GM15510 (cell line): Measurements from ENCODE around the gene NPAS2.
A peak's percentile ranks its signal among the peaks of the same experiment; 100 is the strongest.

Experiments
- POLR2A ChIP-seq: IDR thresholded peaks from 3 replicates; pipeline ENCODE4 v1.6.1; 2011; ENCODE audit warnings: borderline replicate concordance; ENCODE audit not compliant: insufficient read length; ENCODE audit errors: extremely low read depth

NPAS2 gene

GRCh38 chr2:100990650-100991403 is 170.9 kb downstream of the NPAS2 start:
- no peak for TF ChIP-seq POLR2A

GRCh38 chr2:100991404-100991773 is 171.4 kb downstream of the NPAS2 start:
- TF ChIP-seq POLR2A = no peak

- TF ChIP-seq POLR2A = no peak
Measured at GRCh38 chr2:100992262-100992661, 172.3 kb downstream of the NPAS2 start.

DNA sequence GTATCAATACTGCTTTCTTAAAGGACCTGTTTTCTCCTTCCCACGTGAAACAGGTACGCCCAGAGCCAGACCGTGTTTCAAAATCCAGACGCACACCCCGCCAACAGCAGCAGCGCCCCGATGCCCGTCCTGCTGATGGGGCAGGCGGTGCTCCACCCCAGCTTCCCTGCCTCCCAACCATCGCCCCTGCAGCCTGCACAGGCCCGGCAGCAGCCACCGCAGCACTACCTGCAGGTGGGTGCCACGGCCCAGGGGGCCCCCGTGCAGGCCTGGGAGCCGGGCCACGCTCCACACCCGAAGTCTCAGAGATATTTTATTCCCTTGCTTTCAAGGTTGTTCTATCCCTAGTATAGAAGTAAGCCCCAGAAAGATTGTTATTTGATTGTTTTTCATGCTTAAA is 173.4 kb downstream of the NPAS2 start:
- no peak for TF ChIP-seq POLR2A

- TF ChIP-seq POLR2A = no peak
Measured at GRCh38 chr2:100995309-100996075, 175.6 kb downstream of the NPAS2 start.

- TF ChIP-seq POLR2A = no peak
Measured at GRCh38 chr2:100997509-100998234, 177.7 kb downstream of the NPAS2 start.

- TF ChIP-seq POLR2A = no peak
Measured at GRCh38 chr2:100998235-100998573, 178.3 kb downstream of the NPAS2 start.

GRCh38 chr2:100999995-101000394 is 180.1 kb downstream of the NPAS2 start:
- no peak for TF ChIP-seq POLR2A

DNA sequence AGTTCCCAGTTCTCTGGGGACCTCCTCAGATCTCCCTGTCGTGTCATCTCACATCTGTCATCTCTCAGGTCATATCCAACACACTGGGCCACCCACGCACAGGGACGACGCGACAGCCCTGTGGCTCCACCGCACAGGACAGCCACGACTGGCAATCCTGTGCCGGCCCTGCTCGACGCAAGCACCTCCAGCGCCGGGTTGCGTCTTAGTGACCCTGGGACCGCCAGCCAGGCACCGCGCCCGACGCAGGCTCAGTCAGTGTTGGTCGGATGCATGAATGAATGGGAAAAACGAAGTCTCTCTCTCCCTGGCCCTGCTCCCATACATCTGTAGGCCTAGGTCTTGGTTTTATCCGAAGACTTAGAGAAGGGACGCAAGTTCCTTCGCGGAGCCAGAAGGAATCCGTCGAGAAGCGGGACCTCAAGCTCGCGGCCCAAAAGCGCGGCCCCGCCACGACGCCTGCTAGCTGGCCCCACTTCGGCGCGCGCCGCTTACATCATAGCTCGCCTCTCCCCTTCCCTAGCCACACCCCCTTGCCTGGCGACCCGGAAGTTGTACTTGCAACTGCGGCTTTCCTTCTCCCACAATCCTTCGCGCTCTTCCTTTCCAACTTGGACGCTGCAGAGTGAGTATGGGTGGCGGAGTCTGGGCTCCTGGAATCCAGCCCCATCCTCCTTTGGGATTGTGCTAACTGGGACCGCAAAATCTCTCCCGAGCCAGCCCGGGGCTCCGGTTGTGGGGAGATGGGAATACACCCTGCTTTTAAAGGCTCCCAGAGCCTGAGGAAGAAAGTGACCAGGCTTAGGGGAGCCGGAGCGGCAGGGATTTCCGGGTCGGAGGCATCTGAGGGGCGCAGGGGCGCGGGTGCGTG is 182.0 kb downstream of the NPAS2 start, which contains the start of gene RPL31:
RPL31 (plus strand) TSS at position 599 of the 871 bp plus-strand sequence. CDS start 413 bp downstream, outside the sequence.
- TF ChIP-seq POLR2A = peak; percentile 98

DNA sequence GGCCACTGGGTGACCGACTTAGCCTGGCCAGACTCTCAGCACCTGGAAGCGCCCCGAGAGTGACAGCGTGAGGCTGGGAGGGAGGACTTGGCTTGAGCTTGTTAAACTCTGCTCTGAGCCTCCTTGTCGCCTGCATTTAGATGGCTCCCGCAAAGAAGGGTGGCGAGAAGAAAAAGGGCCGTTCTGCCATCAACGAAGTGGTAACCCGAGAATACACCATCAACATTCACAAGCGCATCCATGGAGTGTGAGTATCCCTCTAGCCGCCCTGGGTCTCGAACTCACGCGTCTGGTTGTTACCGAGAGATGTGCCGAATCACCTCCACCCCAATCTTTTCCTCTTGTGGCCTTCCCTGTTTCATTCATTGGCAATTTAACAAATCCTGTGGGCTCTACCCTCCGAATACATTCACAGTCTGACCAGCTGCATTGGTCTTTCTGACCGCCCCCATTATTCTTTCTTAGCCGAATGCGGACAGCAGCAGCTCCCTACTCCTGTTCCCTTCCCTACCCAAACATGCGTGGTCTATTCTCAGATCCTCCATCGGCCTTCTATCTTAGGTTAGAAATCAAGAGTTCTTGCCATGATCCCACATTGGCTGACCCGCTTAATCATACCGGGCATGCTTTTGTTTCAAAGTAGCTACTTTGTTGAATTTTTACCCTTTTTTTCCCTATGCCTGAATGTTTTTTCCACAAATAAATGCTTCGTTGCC is 182.8 kb downstream of the NPAS2 start:
- TF ChIP-seq POLR2A = no peak

DNA sequence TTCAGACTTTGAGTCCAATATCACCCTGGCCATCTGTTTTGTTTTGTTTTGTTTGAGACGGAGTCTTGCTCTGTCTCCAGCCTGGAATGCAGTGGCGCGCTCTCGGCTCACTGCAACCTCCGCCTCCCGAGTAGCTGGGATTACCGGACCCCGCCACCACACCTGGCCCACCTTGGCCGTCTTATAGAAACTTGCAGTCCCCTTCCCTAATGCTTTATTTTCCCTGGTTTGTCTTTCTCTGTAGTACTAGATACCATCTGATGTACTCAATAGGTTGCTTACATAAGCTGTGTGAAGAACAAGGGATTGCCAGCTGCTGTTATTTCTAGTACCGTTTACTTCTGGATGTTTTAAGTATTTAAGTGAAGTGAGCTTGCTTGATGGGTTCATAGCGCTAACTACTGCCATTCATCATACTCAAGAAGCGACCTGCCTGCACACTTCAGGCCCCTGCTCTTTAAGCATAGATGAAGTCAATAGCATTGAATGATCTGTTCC is 183.4 kb downstream of the NPAS2 start:
- TF ChIP-seq POLR2A = no peak

GRCh38 chr2:101004620-101005325 is 184.8 kb downstream of the NPAS2 start:
- TF ChIP-seq POLR2A = no peak
